HepG2 (cell line): ENCODE data around the gene COQ8B. TPM values are rescaled to one million over a fixed set of nuclear protein-coding genes. Genes with fewer than 3 reads are reported as not detected.

Experiments
- ATAC-seq: fragments of 200-7000 bp; cut with Tn5 transposase; 3 replicates; pipeline ENCODE4 v1.9.1; 2020; ENCODE audit warnings: mild to moderate bottlenecking, moderate library complexity
- BruUV-seq: library from RNA; stranded (reverse); fragments of 400-500 nt; replicated peaks from 2 replicates; lab custom pipeline; 2021; lab: Mats Ljungman, UMichigan
- CTCF ChIA-PET: fragments of 300-600 bp; formaldehyde crosslinking; extraction: SDS; loops from one replicate; lab custom pipeline; 2021; ENCODE audit warnings: low total read pairs, inconsistent platforms, low intra/inter-chr PET ratio; lab: Yijun Ruan, JAX
- POLR2A ChIA-PET: fragments of 350-600 bp; sonication (Branson Sonifier 250); formaldehyde crosslinking; loops from one replicate; lab custom pipeline; 2020; ENCODE audit warnings: antibody characterized with exemption, inconsistent platforms; lab: Yijun Ruan, JAX
- DNase-seq: peaks from one replicate; pipeline ENCODE4 v3.0.0-alpha.2; 2015; ENCODE audit warnings: low spot score
- FAIRE-seq: peaks from 3 replicates; lab custom pipeline; 2011; peaks lifted over from hg19 to GRCh38; lab: Jason Lieb, UNC
- H2AFZ ChIP-seq: one replicate; pipeline ENCODE4 v1.6.1; 2011; ENCODE audit warnings: low read length, inconsistent platforms
- H3K27ac ChIP-seq: fragments of 300-600 bp; 3 replicates; pipeline ENCODE4 v1.8.0; 2011; ENCODE audit warnings: mixed run types, mild to moderate bottlenecking, mixed read lengths, low read length, inconsistent platforms; ENCODE audit not compliant: insufficient read depth; ENCODE audit errors: extremely low read length
- H3K27me3 ChIP-seq, 2 experiments: fragments of 200-600 bp in 1 of 2; 2 replicates in 1 of 2; 3 replicates in 1 of 2; pipeline versions ENCODE4 v1.6.0 to v1.8.0; 2011; ENCODE audit warnings: low read length in 2 of 2, mild to moderate bottlenecking in 2 of 2, moderate library complexity in 2 of 2, inconsistent platforms in 1 of 2; ENCODE audit not compliant: insufficient read depth in 2 of 2, control insufficient read depth in 1 of 2
- H3K36me3 ChIP-seq, 2 experiments: fragments of 200-600 bp in 1 of 2; replicated peaks in 1 of 2; 2 replicates in 1 of 2; 3 replicates in 1 of 2; pipeline versions ENCODE4 v1.5.1 to v1.8.0; 2011; ENCODE audit warnings: low read length in 2 of 2, inconsistent platforms in 1 of 2; ENCODE audit not compliant: insufficient read depth in 2 of 2, control insufficient read depth in 1 of 2
- H3K4me1 ChIP-seq: 2 replicates; pipeline ENCODE4 v1.5.1; 2012; ENCODE audit warnings: low read length, inconsistent platforms; ENCODE audit not compliant: insufficient read depth
- H3K4me2 ChIP-seq: 2 replicates; pipeline ENCODE4 v1.6.0; 2011; ENCODE audit warnings: low read depth, low read length, inconsistent platforms
- H3K4me3 ChIP-seq, 3 experiments: fragments of 200-600 bp in 1 of 3; sonication (generic), shearing (Covaris generic) in 1 of 3; replicated peaks in 1 of 3; 2 replicates each; pipeline ENCODE4 v1.5.1; 2011 to 2016; ENCODE audit warnings: low read length in 3 of 3, inconsistent platforms in 2 of 3, low read depth in 2 of 3, mild to moderate bottlenecking in 2 of 3, control low read depth in 1 of 3, mixed read lengths in 1 of 3; ENCODE audit not compliant: insufficient read depth in 1 of 3
- H3K79me2 ChIP-seq: one replicate; pipeline ENCODE4 v1.6.1; 2011; ENCODE audit warnings: low read length, inconsistent platforms; ENCODE audit not compliant: insufficient read depth
- H3K9ac ChIP-seq: 2 replicates; pipeline ENCODE4 v1.6.0; 2011; ENCODE audit warnings: mild to moderate bottlenecking, low read depth, low read length, inconsistent platforms; ENCODE audit not compliant: insufficient read depth
- H3K9me3 ChIP-seq: 2 replicates; pipeline ENCODE4 v1.5.1; 2012; ENCODE audit warnings: mild to moderate bottlenecking, low read length
- H4K20me1 ChIP-seq: 2 replicates; pipeline ENCODE4 v1.6.0; 2011; ENCODE audit warnings: inconsistent platforms, mild to moderate bottlenecking, low read length, moderate library complexity; ENCODE audit not compliant: insufficient read depth
- CBX2 ChIP-seq, 2 experiments: fragments of 200-600 bp in 1 of 2; sonication (generic); formaldehyde crosslinking in 1 of 2; IDR thresholded peaks; 2 replicates each; pipeline versions ENCODE4 v1.7.0 to v1.8.1; 2018 to 2022; ENCODE audit warnings: low read depth in 2 of 2, low read length in 1 of 2, mild to moderate bottlenecking in 1 of 2, missing genetic modification reagents in 1 of 2
- EP300 ChIP-seq, 3 experiments: sonication (generic) in 1 of 3; formaldehyde crosslinking in 1 of 3; IDR thresholded peaks; 2 replicates each; pipeline versions ENCODE4 v1.5.1 to v1.6.1; 2011 to 2020; ENCODE audit warnings: low read depth in 2 of 3, low read length in 2 of 3, borderline replicate concordance in 1 of 3, improper control_type of control experiment in 1 of 3, mild to moderate bottlenecking in 1 of 3, missing genetic modification reagents in 1 of 3, moderate library complexity in 1 of 3
- ETV5 ChIP-seq: IDR thresholded peaks from 2 replicates; pipeline ENCODE4 v1.6.1; 2018; ENCODE audit warnings: missing biosample characterization, missing genetic modification reagents, inconsistent platforms, borderline replicate concordance
- FOXC1 ChIP-seq: sonication (generic); formaldehyde crosslinking; IDR thresholded peaks from 2 replicates; pipeline ENCODE4 v1.8.0; 2022; ENCODE audit warnings: mild to moderate bottlenecking, missing genetic modification reagents, borderline replicate concordance
- FOXO1 ChIP-seq: sonication (generic); formaldehyde crosslinking; IDR thresholded peaks from 2 replicates; pipeline ENCODE4 v1.4.0; 2020; ENCODE audit warnings: missing genetic modification reagents
- FUBP1 ChIP-seq: sonication (generic); formaldehyde crosslinking; IDR thresholded peaks from 2 replicates; pipeline ENCODE4 v1.5.1; 2020; ENCODE audit warnings: missing genetic modification reagents, mild to moderate bottlenecking, borderline replicate concordance
- HNRNPUL1 ChIP-seq: fragments of 200-400 bp; formaldehyde crosslinking; IDR thresholded peaks from 2 replicates; pipeline ENCODE4 v1.6.1; 2017; ENCODE audit warnings: low read depth, mild to moderate bottlenecking, low read length, moderate library complexity
- MED13 ChIP-seq: sonication (generic); formaldehyde crosslinking; IDR thresholded peaks from 2 replicates; pipeline ENCODE4 v1.5.0; 2020; ENCODE audit warnings: missing genetic modification reagents
- PHB2 ChIP-seq: fragments of 450-650 bp; IDR thresholded peaks from 2 replicates; pipeline ENCODE4 v1.6.1; 2018; ENCODE audit not compliant: partially characterized antibody
- SALL1 ChIP-seq: sonication (generic); formaldehyde crosslinking; IDR thresholded peaks from 2 replicates; pipeline ENCODE4 v1.8.0; 2022; ENCODE audit warnings: mild to moderate bottlenecking, missing genetic modification reagents
- SNAPC2 ChIP-seq: sonication (generic); formaldehyde crosslinking; IDR thresholded peaks from 2 replicates; pipeline ENCODE4 v1.8.1; 2022; ENCODE audit warnings: mild to moderate bottlenecking, missing genetic modification reagents
- ZFP1 ChIP-seq: IDR thresholded peaks from 2 replicates; pipeline ENCODE4 v1.6.1; 2016
- ZNF121 ChIP-seq: sonication (generic); formaldehyde crosslinking; IDR thresholded peaks from 2 replicates; pipeline ENCODE4 v1.5.0; 2020; ENCODE audit warnings: mild to moderate bottlenecking, missing genetic modification reagents
- ZNF513 ChIP-seq: sonication (generic); formaldehyde crosslinking; conservative IDR thresholded peaks from 2 replicates; pipeline ENCODE4 v1.5.0; 2020; ENCODE audit warnings: missing genetic modification reagents
- ZNF550 ChIP-seq: sonication (generic); formaldehyde crosslinking; IDR thresholded peaks from 2 replicates; pipeline ENCODE4 v1.4.0; 2020; ENCODE audit warnings: mild to moderate bottlenecking, missing genetic modification reagents, borderline replicate concordance
- ZNF687 ChIP-seq: sonication (generic); formaldehyde crosslinking; IDR thresholded peaks from 2 replicates; pipeline ENCODE4 v1.5.1; 2020; ENCODE audit warnings: mild to moderate bottlenecking, missing genetic modification reagents, moderate library complexity
- ZNF781 ChIP-seq: sonication (generic); formaldehyde crosslinking; IDR thresholded peaks from 2 replicates; pipeline ENCODE4 v1.5.1; 2020; ENCODE audit warnings: borderline replicate concordance, mild to moderate bottlenecking, missing genetic modification reagents; ENCODE audit errors: not compliant biosample characterization
- ZSCAN31 ChIP-seq: sonication (generic); formaldehyde crosslinking; IDR thresholded peaks from 2 replicates; pipeline ENCODE4 v1.5.0; 2020; ENCODE audit warnings: low read depth, mild to moderate bottlenecking, missing genetic modification reagents
- WGBS: methylation state at CpG from one replicate; pipeline ENCODE4 v1.1.6; 2017; ENCODE audit warnings: low lambda C conversion rate; 5-methylcytosine and 5-hydroxymethylcytosine counted together
- in situ Hi-C: cut with HindIII; loops from 2 replicates; pipeline ENCODE4 v1.10.0; 2017; ENCODE audit warnings: low pct_unique_long_range_greater_than_20kb; ENCODE audit not compliant: extremely low pct_ligation_motif_present
- intact Hi-C: fragments of 100-400 bp; cut with micrococcal nuclease; formaldehyde crosslinking; loops from one replicate; pipeline ENCODE4 v1.10.0; 2022; ENCODE audit not compliant: unreplicated experiment
- polyA plus RNA-seq, 8 experiments: library from polyadenylated mRNA; depleted of rRNA in 3 of 8; stranded (reverse) in 7 of 8; unstranded in 1 of 8; fragments of >200 nt; fragmentation: Illumina TruSeq in 4 of 8; extraction: Trizol in 4 of 8; gene quantifications; 2 replicates each; pipeline versions ENCODE4 v1.2.1 to v1.2.3, GENCODE V29; 2011 to 2016; ENCODE audit warnings: low read depth in 4 of 8, missing spikeins in 1 of 8, mixed read lengths in 1 of 8; ENCODE audit not compliant: insufficient read depth in 1 of 8
- total RNA-seq, 5 experiments: library from RNA; depleted of rRNA; stranded (reverse); fragments of >200 nt; fragmentation: Illumina TruSeq; extraction: Trizol; gene quantifications; 2 replicates each; pipeline ENCODE4 v1.2.3, GENCODE V29; 2016; ENCODE audit warnings: low read depth in 1 of 5

The COQ8B gene
- total and polyA plus RNA-seq, 2 of the 13 experiments (the other 11 are each of a cell fraction or from before 2014, with no cell fraction given) = 12.3 to 17.2 TPM

- Histone ChIP-seq H3K9me3 (no peaks in the 10 kb centered on the region), H3K4me1 (no peaks in the 10 kb centered on the region), H2AFZ (no peak overlapping the region), H3K27ac (no peak overlapping the region), H4K20me1 (no peaks in the 10 kb centered on the region), H3K79me2 (no peaks in the 10 kb centered on the region), H3K36me3 (no peaks in the 10 kb centered on the region), H3K9ac (no peak overlapping the region), H3K27me3 (no peaks in the 10 kb centered on the region), H3K4me2 (no peak overlapping the region), H3K4me3 (no peak overlapping the region)
- intact Hi-C loops = no loop called here
- ChIA-PET CTCF (no interaction called here), POLR2A (no interaction called here)
- FAIRE-seq (no peak), ATAC-seq (no peak), DNase-seq (no peak)
- BruUV-seq = no TSS peak
- 96% methylated on average over 23 of the region's 23 CpGs for WGBS
- in situ Hi-C loops = no loop called here
- TF ChIP-seq ETV5 (CRISPR knock-in tag) = no peak
- TF ChIP-seq ZNF781 (CRISPR knock-in tag) = no peak
- no peak for TF ChIP-seq ZFP1 (CRISPR knock-in tag)
- no peak for TF ChIP-seq ZNF513
- TF ChIP-seq FUBP1 = no peak
- TF ChIP-seq ZSCAN31 (CRISPR knock-in tag) = no peak
- TF ChIP-seq HNRNPUL1 = no peak
- TF ChIP-seq SALL1 (CRISPR knock-in tag) = no peak
- TF ChIP-seq SNAPC2 (CRISPR knock-in tag) = no peak
- no peak for TF ChIP-seq FOXC1 (CRISPR knock-in tag)
- TF ChIP-seq ZNF550 (CRISPR knock-in tag) = no peak
- TF ChIP-seq PHB2 = no peak
- no peak for TF ChIP-seq CBX2 (IDR thresholded peaks at IDR 0.05; ENCODE audit: low read depth, low read length)
- TF ChIP-seq CBX2 (CRISPR knock-in tag; IDR thresholded peaks at IDR 0.05; ENCODE audit: low read depth) = no peak
- no peak for TF ChIP-seq ZNF687 (CRISPR knock-in tag)
- TF ChIP-seq FOXO1 = no peak
- TF ChIP-seq ZNF121 (CRISPR knock-in tag) = no peak
- TF ChIP-seq EP300 (IDR thresholded peaks at IDR 0.05; ENCODE audit: low read depth in 2 of 2, low read length in 2 of 2) = no peak
- no peak for TF ChIP-seq EP300 (CRISPR knock-in tag; IDR thresholded peaks at IDR 0.05; ENCODE audit: borderline replicate concordance)
- no peak for TF ChIP-seq MED13 (CRISPR knock-in tag)
Measured at GRCh38 chr19:40677156-40677555, 39.5 kb downstream of the COQ8B start.
